Hematopoietic multipotent progenitor cell (in vitro differentiated cells): ENCODE data around the gene KRTDAP. TPM values are rescaled to one million over a fixed set of nuclear protein-coding genes. Genes with fewer than 3 reads are reported as not detected.

Experiments
- DNase-seq, 3 donors: peaks; one replicate each; pipeline ENCODE4 v3.0.0-alpha.2; 2011 to 2015; ENCODE audit warnings: low read depth in 2 of 3, low spot score in 2 of 3
- total RNA-seq: library from RNA; depleted of rRNA; stranded (reverse); fragments of >200 nt; gene quantifications from one replicate; pipeline ENCODE4 v1.2.3, GENCODE V29; 2012

The KRTDAP gene
- total RNA-seq, 1 donor, result not detected

GRCh38 chr19:35458192-35458591 lies 32.1 kb downstream of the KRTDAP start:
- DNase-seq, result no peak

- DNase-seq, result no peak
These were observed 33.1 kb downstream of the KRTDAP start for GRCh38 chr19:35457173-35457572.

DNA sequence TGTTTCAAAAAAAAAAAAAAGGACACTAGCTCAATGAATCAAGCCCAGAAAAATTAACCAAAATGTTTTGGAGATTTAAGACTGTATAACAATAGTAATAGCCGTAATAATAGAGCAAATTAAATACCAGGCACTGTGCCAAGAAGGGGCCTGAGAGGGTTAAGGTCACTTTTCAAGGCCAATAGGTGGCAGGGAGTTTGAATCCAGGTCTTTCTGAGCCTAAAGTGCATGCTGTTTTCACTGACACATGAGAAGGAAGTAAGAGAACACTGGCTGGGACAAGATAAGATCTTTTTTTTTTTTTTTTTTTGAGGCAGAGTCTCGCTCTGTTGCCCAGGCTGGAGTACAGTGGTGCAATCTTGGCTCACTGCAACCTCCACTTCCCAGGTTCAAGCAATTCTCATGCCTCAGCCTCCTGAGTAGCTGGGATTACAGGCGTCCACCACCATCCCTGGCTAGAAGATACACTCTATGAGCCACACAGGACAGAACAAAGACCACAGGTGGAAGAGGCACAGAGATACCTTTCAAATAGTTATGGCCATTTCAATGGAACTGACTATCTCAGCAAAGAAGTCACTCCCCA lies 34.6 kb downstream of the KRTDAP start:
- no peak for DNase-seq

DNA sequence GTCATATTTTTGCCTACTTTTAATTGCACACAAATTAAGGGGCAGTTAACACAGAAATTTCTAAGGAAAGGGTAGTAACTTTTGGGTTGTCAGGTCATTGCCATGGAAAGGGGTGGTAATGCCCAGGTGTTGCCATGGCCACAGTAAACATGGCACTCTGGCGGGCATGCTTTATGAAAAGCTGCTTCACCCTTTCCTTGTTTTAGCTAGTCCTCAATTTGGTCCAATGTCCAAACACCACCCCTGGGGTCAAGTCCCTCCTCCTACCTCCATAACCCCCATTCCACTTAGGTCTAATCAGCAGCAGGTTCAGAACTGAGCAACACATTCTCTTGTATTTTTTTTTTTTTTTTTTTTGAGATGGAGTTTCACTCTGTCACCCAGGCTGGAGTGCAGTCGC lies 35.6 kb downstream of the KRTDAP start:
- no peak for DNase-seq

DNA sequence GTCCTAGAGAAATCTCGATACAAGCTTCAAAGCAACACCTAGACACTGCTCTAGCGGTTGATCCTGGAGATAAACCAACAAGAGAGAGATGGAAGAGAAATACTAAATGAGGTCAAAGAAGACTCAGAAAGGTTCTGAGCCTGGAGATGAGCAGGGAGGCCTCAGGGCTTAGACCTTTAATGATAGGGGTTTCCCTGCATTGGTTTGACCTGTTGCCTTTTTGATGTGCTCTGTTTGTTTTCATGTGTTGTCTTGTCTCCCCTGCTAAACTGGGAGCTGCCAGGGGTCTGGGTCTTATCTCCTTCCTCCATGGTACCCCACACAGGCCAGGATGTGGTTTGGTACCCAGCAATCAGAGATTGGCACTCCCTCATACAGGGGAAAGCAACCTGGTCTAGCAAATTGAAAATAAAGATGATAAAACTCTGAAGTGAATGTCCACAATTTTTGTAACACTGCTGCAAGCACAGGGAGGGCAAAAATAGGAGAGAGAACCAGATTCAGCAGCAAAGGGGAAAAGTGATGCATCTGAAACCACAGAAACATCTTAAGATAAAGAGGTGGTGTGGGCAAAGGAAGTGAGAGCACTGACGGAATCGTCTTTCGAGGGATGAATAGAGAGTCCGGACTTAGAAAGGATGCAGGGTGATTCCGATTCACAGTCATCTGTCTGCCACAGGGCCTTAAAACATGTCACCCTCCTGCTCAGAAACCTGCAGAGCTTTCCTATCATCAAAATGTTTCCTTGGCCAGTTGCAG lies 38.7 kb downstream of the KRTDAP start:
- DNase-seq, result peak in 1 of 3 donors; percentile 56

DNA sequence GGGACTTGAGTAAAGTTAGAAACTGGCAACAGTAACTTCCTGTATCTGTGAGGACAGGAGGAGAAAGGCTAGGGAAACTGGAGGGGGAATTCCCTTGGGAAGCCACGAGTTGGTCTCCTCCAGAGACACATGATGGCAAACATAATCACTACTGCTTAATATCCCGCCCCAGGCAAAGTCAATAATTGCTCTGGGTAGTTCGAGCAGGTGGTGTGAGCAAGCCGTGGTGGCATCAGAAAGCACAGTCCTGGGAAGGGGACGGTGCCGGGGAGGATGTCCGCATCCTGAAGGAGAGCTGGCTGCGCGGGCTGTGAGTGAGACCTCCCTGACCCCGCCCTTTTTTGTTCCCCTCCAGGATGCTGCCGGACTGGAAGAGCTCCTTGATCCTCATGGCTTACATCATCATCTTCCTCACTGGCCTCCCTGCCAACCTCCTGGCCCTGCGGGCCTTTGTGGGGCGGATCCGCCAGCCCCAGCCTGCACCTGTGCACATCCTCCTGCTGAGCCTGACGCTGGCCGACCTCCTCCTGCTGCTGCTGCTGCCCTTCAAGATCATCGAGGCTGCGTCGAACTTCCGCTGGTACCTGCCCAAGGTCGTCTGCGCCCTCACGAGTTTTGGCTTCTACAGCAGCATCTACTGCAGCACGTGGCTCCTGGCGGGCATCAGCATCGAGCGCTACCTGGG lies 40.8 kb downstream of the KRTDAP start:
- DNase-seq, result no peak

DNA sequence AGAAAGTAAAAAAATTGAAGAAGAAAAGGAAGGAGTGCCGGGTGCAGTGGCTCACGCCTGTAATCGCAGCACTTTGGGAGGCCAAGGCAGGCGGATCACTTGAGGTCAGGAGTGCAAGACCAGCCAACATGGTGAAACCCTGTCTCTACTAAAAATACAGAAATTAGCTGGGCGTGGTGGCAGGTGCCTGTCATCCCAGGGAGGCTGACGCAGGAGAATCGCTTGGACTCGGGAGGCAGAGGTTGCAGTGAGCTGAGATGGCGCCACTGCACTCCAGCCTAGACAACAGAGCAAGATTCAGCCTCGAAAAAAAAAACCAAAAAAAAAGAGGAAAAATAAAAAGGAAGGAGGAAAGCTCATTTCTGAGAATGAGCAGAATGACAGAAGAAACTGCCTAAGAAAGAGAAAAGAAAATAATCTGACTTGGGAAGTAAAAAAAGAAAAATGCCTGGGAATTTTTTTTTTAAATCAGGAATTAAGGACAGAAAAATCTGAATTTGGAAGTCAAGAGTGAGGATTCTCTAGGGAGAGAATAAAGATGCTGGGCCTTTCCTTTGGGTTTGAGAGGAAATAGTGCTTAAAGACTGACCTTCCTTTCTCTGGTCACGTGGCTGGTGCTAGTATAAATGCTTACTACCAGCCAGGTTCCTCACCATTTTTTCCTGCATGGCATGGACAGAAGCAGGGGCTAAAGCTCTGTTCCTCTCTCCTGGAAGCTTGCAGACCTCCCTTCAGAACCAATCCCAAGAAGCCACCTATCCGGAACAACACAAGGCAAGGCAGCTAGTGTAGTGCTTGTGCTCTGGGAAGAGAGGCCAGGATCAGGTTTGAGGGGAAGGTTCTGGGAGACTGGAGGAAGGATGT lies 42.4 kb downstream of the KRTDAP start, which contains the start of gene FFAR2:
Gene FFAR2 (plus strand): TSS at position 652 of the 864 bp plus-strand sequence. CDS start 1,458 bp downstream, outside the sequence.
- no peak for DNase-seq

- DNase-seq, result no peak
These were observed 44.3 kb downstream of the KRTDAP start for GRCh38 chr19:35445826-35446593.

- no peak for DNase-seq
These were observed 45.5 kb downstream of the KRTDAP start for GRCh38 chr19:35444735-35445134.

- DNase-seq, result peak in 1 of 3 donors; percentile 43
These were observed 48.2 kb downstream of the KRTDAP start for GRCh38 chr19:35442091-35442490.

DNA sequence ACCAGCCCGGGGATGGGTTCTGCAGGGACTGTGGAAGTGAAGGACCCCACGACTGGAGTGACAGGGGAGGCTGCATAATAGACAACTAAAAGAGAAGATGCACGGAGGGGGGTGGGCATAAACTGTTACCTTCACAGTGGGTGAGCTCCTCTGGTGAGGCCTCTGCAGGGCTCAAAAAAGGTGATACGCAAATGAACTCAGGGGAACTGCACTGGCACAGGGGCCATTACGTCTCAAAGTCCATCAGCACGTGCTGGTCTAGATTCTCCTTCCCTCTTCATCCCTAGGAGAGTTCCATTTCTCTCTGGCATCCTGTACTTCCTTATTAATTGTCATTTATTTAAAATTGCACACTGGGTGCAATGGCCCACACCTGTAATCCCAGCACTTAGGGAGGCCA lies 50.3 kb downstream of the KRTDAP start:
- DNase-seq, result no peak

DNA sequence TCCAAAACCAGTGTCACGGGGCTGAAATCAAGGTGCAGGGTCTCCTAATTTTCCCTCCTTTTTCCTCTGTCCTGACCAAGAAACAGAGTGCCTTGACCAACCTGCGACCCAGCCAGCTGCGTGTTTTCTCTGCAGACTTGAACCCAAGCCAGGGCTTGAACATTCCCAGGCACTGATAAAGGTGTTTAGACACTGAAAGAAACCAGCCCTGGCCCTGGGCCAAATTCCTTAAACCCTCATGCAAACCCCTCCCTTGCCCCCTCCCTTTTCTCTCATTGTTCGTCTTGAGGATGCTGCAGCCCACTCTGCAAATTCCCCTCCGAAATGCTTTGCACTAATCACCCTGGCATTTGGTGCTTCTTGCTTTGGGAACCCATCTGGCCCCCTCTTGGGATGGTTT lies 51.7 kb downstream of the KRTDAP start:
- DNase-seq, result no peak

DNA sequence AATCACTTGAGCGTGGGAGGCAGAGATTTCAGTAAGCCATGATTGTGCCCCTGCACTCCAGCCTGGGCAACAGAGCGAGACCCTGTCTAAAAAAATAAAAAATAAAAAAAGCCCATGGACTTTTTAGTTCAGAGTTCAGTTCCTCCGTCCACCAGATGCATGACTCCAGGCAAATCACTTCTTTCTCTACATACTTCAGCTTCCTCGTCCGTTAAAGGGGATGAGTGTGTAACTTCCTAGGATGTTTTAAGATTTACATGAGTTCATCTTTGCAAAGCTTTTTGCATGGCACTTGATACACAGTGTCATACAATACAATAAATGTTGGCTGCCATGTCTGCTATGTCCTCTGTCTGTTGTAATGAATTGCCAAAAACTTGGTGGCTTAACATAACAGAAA lies 52.2 kb downstream of the KRTDAP start:
- DNase-seq, result no peak

DNA sequence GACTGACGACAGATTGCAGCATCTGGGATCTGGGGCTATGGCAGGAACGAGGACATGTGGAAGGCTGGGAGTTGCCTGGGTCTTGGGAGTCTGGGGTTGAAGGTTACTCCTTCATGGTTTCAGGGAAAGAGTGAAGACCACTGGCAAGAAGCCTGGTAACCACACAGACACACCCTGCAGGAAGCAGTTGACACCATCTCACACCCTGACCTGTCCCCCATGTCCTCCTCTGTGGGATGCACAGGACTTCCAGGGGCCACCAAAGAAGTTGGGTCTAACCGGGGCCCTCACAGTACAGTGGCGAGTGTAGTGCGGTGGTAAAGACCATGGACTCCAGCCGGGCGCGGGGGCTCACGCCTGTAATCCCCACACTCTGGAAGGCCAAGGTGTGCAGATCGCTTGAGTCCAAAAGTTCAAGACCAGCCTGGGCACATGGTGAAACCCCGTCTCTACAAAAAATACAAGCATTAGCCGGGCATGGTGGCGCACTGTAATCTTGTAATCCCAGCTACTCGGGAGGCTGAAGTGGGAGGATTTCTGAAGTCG lies 52.8 kb downstream of the KRTDAP start:
- DNase-seq, result no peak

Other genes with a start within 250 kb of the KRTDAP start
- 14.3 TPM for gene LSR, start 241.5 kb downstream of the KRTDAP start, total RNA-seq
- gene USF2, start 221.5 kb downstream of the KRTDAP start, total RNA-seq, result 160 TPM
- 0.27 TPM for gene HAMP, start 207.9 kb downstream of the KRTDAP start, total RNA-seq
- gene MAG, start 198.3 kb downstream of the KRTDAP start, total RNA-seq, result 0.27 TPM
- 11.0 TPM for gene CD22, start 161.3 kb downstream of the KRTDAP start, total RNA-seq
- gene FFAR1, start 142.6 kb downstream of the KRTDAP start, total RNA-seq, result 0.27 TPM
- 0.54 TPM for gene FFAR3, start 132.0 kb downstream of the KRTDAP start, total RNA-seq
- not detected for gene GPR42, start 119.4 kb downstream of the KRTDAP start, total RNA-seq
- gene FFAR2, start 42.2 kb downstream of the KRTDAP start, total RNA-seq, result 0.54 TPM
- 1.6 TPM for gene DMKN, start 23.2 kb upstream of the KRTDAP start, total RNA-seq
- not detected for gene SBSN, start 37.8 kb upstream of the KRTDAP start, total RNA-seq
- gene GAPDHS, start 43.0 kb upstream of the KRTDAP start, total RNA-seq, result not detected
- 71.9 TPM for gene TMEM147, start 55.2 kb upstream of the KRTDAP start, total RNA-seq
- gene ATP4A, start 73.2 kb upstream of the KRTDAP start, total RNA-seq, result not detected
- gene PMIS2, start 95.7 kb upstream of the KRTDAP start, total RNA-seq, result not detected
- gene HAUS5, start 122.3 kb upstream of the KRTDAP start, total RNA-seq, result 23.4 TPM
- 47.7 TPM for gene RBM42, start 138.6 kb upstream of the KRTDAP start, total RNA-seq
- 1.1 TPM for gene ETV2, start 151.3 kb upstream of the KRTDAP start, total RNA-seq
- gene COX6B1, start 157.9 kb upstream of the KRTDAP start, total RNA-seq, result 399 TPM
- not detected for gene UPK1A, start 176.1 kb upstream of the KRTDAP start, total RNA-seq
- under 0.01 TPM for gene ZBTB32, start 214.1 kb upstream of the KRTDAP start, total RNA-seq
- 28.8 TPM for gene KMT2B, start 227.5 kb upstream of the KRTDAP start, total RNA-seq